Neuronal stem cell (in vitro differentiated cells): ENCODE data around the gene NAA16. TPM values are rescaled to one million over a fixed set of nuclear protein-coding genes. Genes with fewer than 3 reads are reported as not detected.
"Not testable (repeated sequence)": the region's sequence is repeated elsewhere in the genome, so short reads cannot be mapped to it uniquely, and the experiment has no call there.

Experiments used
- DNase-seq: peaks from one replicate; pipeline ENCODE4 v3.0.0-alpha.2; 2013; ENCODE audit warnings: low spot score
- H2AFZ ChIP-seq: one replicate; pipeline ENCODE4 v1.6.1; 2013; ENCODE audit warnings: mild to moderate bottlenecking, low read length, inconsistent platforms
- H2AK5ac ChIP-seq: 2 replicates; pipeline ENCODE4 v1.6.1; 2013; ENCODE audit warnings: low read depth, mild to moderate bottlenecking, inconsistent platforms, low read length, moderate library complexity, mixed read lengths
- H2BK120ac ChIP-seq: 2 replicates; pipeline ENCODE4 v1.6.1; 2013; ENCODE audit warnings: low read depth, mild to moderate bottlenecking, inconsistent platforms, low read length, moderate library complexity, mixed read lengths
- H2BK12ac ChIP-seq: one replicate; pipeline ENCODE4 v1.6.1; 2013; ENCODE audit warnings: low read length, inconsistent platforms
- H2BK15ac ChIP-seq: 2 replicates; pipeline ENCODE4 v1.6.1; 2013; ENCODE audit warnings: mild to moderate bottlenecking, low read length, inconsistent platforms, mixed read lengths
- H2BK5ac ChIP-seq: one replicate; pipeline ENCODE4 v1.6.1; 2013; ENCODE audit warnings: inconsistent platforms, mild to moderate bottlenecking, low read length, moderate library complexity
- H3K14ac ChIP-seq: one replicate; pipeline ENCODE4 v1.6.1; 2013; ENCODE audit warnings: low read length, inconsistent platforms
- H3K18ac ChIP-seq: 2 replicates; pipeline ENCODE4 v1.6.1; 2013; ENCODE audit warnings: low read length, inconsistent platforms
- H3K23ac ChIP-seq: 2 replicates; pipeline ENCODE4 v1.6.1; 2013; ENCODE audit warnings: low read depth, mild to moderate bottlenecking, mixed read lengths, low read length, inconsistent platforms; ENCODE audit not compliant: poor library complexity
- H3K27ac ChIP-seq: replicated peaks from 3 replicates; pipeline ENCODE4 v1.5.1; 2013; ENCODE audit warnings: low read length, inconsistent platforms
- H3K27me3 ChIP-seq, 3 experiments: 2 replicates each; pipeline ENCODE4 v1.6.1; 2013; ENCODE audit warnings: low read length in 3 of 3, mild to moderate bottlenecking in 2 of 3, inconsistent platforms in 1 of 3, low read depth in 1 of 3, mixed read lengths in 1 of 3, moderate library complexity in 1 of 3; ENCODE audit not compliant: control insufficient read depth in 3 of 3, insufficient read depth in 3 of 3
- H3K36me3 ChIP-seq, 2 donors: replicated peaks in 1 of 2; 2 replicates each; pipeline ENCODE4 v1.6.1; 2013; ENCODE audit warnings: low read length in 2 of 2; ENCODE audit not compliant: control insufficient read depth in 2 of 2, insufficient read depth in 2 of 2
- H3K4ac ChIP-seq: 2 replicates; pipeline ENCODE4 v1.6.1; 2013; ENCODE audit warnings: inconsistent platforms, mild to moderate bottlenecking, low read length, moderate library complexity
- H3K4me1 ChIP-seq, 2 donors: 1 replicate in 1 of 2; 2 replicates in 1 of 2; pipeline ENCODE4 v1.6.1; 2013; ENCODE audit warnings: low read length in 2 of 2, low read depth in 1 of 2; ENCODE audit not compliant: control insufficient read depth in 2 of 2, insufficient read depth in 1 of 2
- H3K4me2 ChIP-seq: one replicate; pipeline ENCODE4 v1.6.1; 2013; ENCODE audit warnings: mild to moderate bottlenecking, low read length, inconsistent platforms; ENCODE audit not compliant: insufficient read depth, poor library complexity, severe bottlenecking
- H3K4me3 ChIP-seq, 2 donors: 2 replicates each; pipeline ENCODE4 v1.5.1; 2013; ENCODE audit warnings: low read length in 2 of 2, mild to moderate bottlenecking in 2 of 2, inconsistent platforms in 1 of 2, moderate library complexity in 1 of 2
- H3K79me1 ChIP-seq: one replicate; pipeline ENCODE4 v1.6.1; 2013; ENCODE audit warnings: low read depth, mild to moderate bottlenecking, inconsistent platforms, low read length, moderate library complexity
- H3K9ac ChIP-seq: one replicate; pipeline ENCODE4 v1.6.1; 2013; ENCODE audit warnings: mild to moderate bottlenecking, low read depth, low read length, inconsistent platforms; ENCODE audit not compliant: poor library complexity
- H3K9me3 ChIP-seq, 2 donors: replicated peaks in 1 of 2; 2 replicates each; pipeline versions ENCODE3 to v1.6.1; 2013; ENCODE audit warnings: low read length in 2 of 2, mild to moderate bottlenecking in 2 of 2, inconsistent platforms in 1 of 2, low read depth in 1 of 2, mixed read lengths in 1 of 2, moderate library complexity in 1 of 2; ENCODE audit not compliant: control insufficient read depth in 2 of 2, insufficient read depth in 1 of 2
- H4K8ac ChIP-seq: one replicate; pipeline ENCODE4 v1.6.1; 2013; ENCODE audit warnings: low read depth, mild to moderate bottlenecking, inconsistent platforms, low read length, moderate library complexity
- H4K91ac ChIP-seq: one replicate; pipeline ENCODE4 v1.6.1; 2013; ENCODE audit warnings: low read length, low read depth, mild to moderate bottlenecking, inconsistent platforms; ENCODE audit not compliant: poor library complexity
- WGBS, 2 donors: extraction: QIAGEN DNeasy Blood & Tissue Kit; methylation state at CpG; one replicate each; pipeline ENCODE4 v1.1.7; 2013; ENCODE audit warnings: missing lambda C conversion rate in 2 of 2, mixed read lengths in 1 of 2; ENCODE audit not compliant: insufficient read length in 2 of 2, insufficient replicate concordance in 1 of 2; ENCODE audit errors: extremely low coverage in 2 of 2; 5-methylcytosine and 5-hydroxymethylcytosine counted together
- small RNA-seq: library from polyadenylated mRNA; stranded (forward); fragments of <200 nt; extraction: miRNeasy Mini kit (QIAGEN cat#:217004); gene quantifications from one replicate; pipeline ENCODE3, GENCODE V24; 2013; ENCODE audit not compliant: insufficient read depth

NAA16 gene

DNA sequence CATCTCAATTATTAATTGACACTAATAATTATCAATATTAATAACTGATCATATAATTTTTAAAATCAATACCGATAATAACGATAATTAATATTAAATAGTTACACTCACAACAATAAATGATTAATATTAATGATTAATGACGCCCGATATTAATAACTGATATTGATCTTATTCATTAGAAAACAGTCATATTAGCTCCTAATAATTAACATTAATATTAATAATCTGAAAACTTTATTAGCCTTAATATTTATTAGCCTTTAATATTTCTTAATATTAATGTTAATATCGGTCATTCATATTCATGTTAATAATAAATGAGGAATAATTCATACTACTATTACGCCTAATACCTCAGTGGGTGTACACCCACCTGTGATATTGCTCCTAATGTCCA, 113.6 kb downstream of the NAA16 start:
- H3K27me3 ChIP-seq, H2BK120ac ChIP-seq, H3K4me3 ChIP-seq, H3K79me1 ChIP-seq, H3K14ac ChIP-seq, H3K4ac ChIP-seq, DNase-seq, H3K4me1 ChIP-seq, H3K9ac ChIP-seq, H3K4me2 ChIP-seq, H3K36me3 ChIP-seq, H3K18ac ChIP-seq, H2AFZ ChIP-seq, H2BK5ac ChIP-seq, H3K27ac ChIP-seq, H4K91ac ChIP-seq, H4K8ac ChIP-seq, H3K9me3 ChIP-seq, H2BK12ac ChIP-seq, H2BK15ac ChIP-seq, H2AK5ac ChIP-seq, H3K23ac ChIP-seq: not testable (repeated sequence)
- WGBS, 2 donors: 100% methylated on average over 2 of the region's 6 CpGs; no CpG with 5 or more reads in 1 of the 2 donors

GRCh38 chr13:41426047-41426446, 115.0 kb downstream of the NAA16 start:
- Histone ChIP-seq H3K4me2 (no peak overlapping the region), H2BK120ac (no peak overlapping the region), H2BK15ac (no peak overlapping the region), H2AK5ac (no peak overlapping the region), H3K14ac (no peak overlapping the region), H3K36me3 (no peaks in the 10 kb centered on the region), H4K8ac (no peak overlapping the region), H3K23ac (no peak overlapping the region), H3K9ac (no peak overlapping the region), H2BK12ac (no peak overlapping the region), H2BK5ac (no peak overlapping the region), H2AFZ (no peak overlapping the region), H3K18ac (no peak overlapping the region), H4K91ac (no peak overlapping the region), H3K4ac (no peak overlapping the region), H3K27me3 (no peaks in the 10 kb centered on the region), H3K27ac (no peak overlapping the region), H3K9me3 (no peaks in the 10 kb centered on the region), H3K4me1 (peaks cover 0 to 4% of the 10 kb centered on the region in 2 donors), H3K79me1 (no peaks in the 10 kb centered on the region), H3K4me3 (no peak overlapping the region)
- no CpG with 5 or more reads among the region's 22 CpGs for WGBS, 2 donors
- DNase-seq: no peak

Small RNA genes lying within 50 kb of the gene (small RNA-seq; reads per million reads assigned to genes)
- gene RNU6-57P: not detected
